MM.1S (cell line): ENCODE data around the gene MEGF11.

Source experiments
- EZH2 ChIP-seq: fragments of 300-600 bp; sonication (generic); optimal IDR thresholded peaks from 2 replicates; pipeline ENCODE3; 2017; ENCODE audit warnings: low read depth, mild to moderate bottlenecking, antibody characterized with exemption, low read length, mixed read lengths
- TF ChIP-seq, protein P1 (sequence below): fragments of 300-600 bp; sonication (generic); IDR thresholded peaks from 2 replicates; pipeline ENCODE4 v1.5.1; 2016; ENCODE audit warnings: antibody characterized with exemption, low read length, mixed read lengths

- TF ChIP-seq, protein P1, sequence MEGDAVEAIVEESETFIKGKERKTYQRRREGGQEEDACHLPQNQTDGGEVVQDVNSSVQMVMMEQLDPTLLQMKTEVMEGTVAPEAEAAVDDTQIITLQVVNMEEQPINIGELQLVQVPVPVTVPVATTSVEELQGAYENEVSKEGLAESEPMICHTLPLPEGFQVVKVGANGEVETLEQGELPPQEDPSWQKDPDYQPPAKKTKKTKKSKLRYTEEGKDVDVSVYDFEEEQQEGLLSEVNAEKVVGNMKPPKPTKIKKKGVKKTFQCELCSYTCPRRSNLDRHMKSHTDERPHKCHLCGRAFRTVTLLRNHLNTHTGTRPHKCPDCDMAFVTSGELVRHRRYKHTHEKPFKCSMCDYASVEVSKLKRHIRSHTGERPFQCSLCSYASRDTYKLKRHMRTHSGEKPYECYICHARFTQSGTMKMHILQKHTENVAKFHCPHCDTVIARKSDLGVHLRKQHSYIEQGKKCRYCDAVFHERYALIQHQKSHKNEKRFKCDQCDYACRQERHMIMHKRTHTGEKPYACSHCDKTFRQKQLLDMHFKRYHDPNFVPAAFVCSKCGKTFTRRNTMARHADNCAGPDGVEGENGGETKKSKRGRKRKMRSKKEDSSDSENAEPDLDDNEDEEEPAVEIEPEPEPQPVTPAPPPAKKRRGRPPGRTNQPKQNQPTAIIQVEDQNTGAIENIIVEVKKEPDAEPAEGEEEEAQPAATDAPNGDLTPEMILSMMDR, result no peak
- TF ChIP-seq EZH2, result no peak
Measured at GRCh38 chr15:65875458-65875857, 378.1 kb downstream of the MEGF11 start.
